Suprapubic skin (tissue), 4 donors: Measurements from ENCODE around the gene MMAB.

Experiments
- CTCF ChIP-seq, 2 donors: fragments of 200-600 bp in 1 of 2; fragments of 450-650 bp in 1 of 2; sonication (generic) in 1 of 2; IDR thresholded peaks; one replicate each; pipeline ENCODE4 v1.5.1; 2016 to 2019; ENCODE audit warnings: antibody characterized with exemption in 2 of 2, mild to moderate bottlenecking in 1 of 2, moderate library complexity in 1 of 2
- EP300 ChIP-seq: sonication (generic); formaldehyde crosslinking; IDR thresholded peaks from one replicate; pipeline ENCODE4 v1.6.1; 2017; ENCODE audit warnings: antibody characterized with exemption
- POLR2A ChIP-seq, 2 donors: fragments of 450-650 bp; IDR thresholded peaks; one replicate each; pipeline ENCODE4 v1.6.1; 2017; ENCODE audit warnings: antibody characterized with exemption in 2 of 2, mild to moderate bottlenecking in 2 of 2, moderate library complexity in 2 of 2
- POLR2AphosphoS5 ChIP-seq, 3 donors: sonication (generic); formaldehyde crosslinking; IDR thresholded peaks; one replicate each; pipeline ENCODE4 v1.6.1; 2017; ENCODE audit warnings: antibody characterized with exemption in 3 of 3

GRCh38 chr12:109521831-109522230 is 51.5 kb downstream of the MMAB start:
- TF ChIP-seq CTCF (IDR thresholded peaks at IDR 0.05) (no peak), EP300 (no peak), POLR2A (IDR thresholded peaks at IDR 0.05) (no peak), POLR2AphosphoS5 (IDR thresholded peaks at IDR 0.05) (no peak)
